WTC11 (cell line): ENCODE results near the gene SEL1L3. TPM values are rescaled to one million over a fixed set of nuclear protein-coding genes. Genes with fewer than 3 reads are reported as not detected.

Experiments used
- total RNA-seq: library from RNA; stranded (reverse); gene quantifications from 3 replicates; pipeline ENCODE4 v1.2.3, GENCODE V29; 2021

Gene SEL1L3
- total RNA-seq, 1 experiment from 2014 or later: 31.5 TPM

Other genes starting within 250 kb of the SEL1L3 start
- gene SLC34A2, start 207.1 kb downstream of the SEL1L3 start, total RNA-seq: 1.7 to 1.9 TPM (median 1.8 TPM) in 3 replicates
- 39.4 to 48.5 TPM (median 45.3 TPM) in 3 replicates for gene SMIM20, start 51.2 kb upstream of the SEL1L3 start, total RNA-seq